K562 (cell line): ENCODE measurements around the gene PEDS1. TPM values are rescaled to one million over a fixed set of nuclear protein-coding genes. Genes with fewer than 3 reads are reported as not detected.

Experiments used
- ATF7 ChIP-seq: fragments of 450-650 bp; IDR thresholded peaks from 2 replicates; pipeline ENCODE4 v1.7.1; 2014; ENCODE audit warnings: mild to moderate bottlenecking, moderate library complexity
- BRD9 ChIP-seq: fragments of 450-650 bp; IDR thresholded peaks from 2 replicates; pipeline ENCODE4 v1.6.1; 2018; ENCODE audit warnings: low read depth; ENCODE audit not compliant: partially characterized antibody
- CC2D1A ChIP-seq: fragments of 450-650 bp; IDR thresholded peaks from 2 replicates; pipeline ENCODE4 v1.6.1; 2017; ENCODE audit warnings: mild to moderate bottlenecking
- CREM ChIP-seq: IDR thresholded peaks from 2 replicates; pipeline ENCODE4 v1.6.1; 2014; ENCODE audit warnings: antibody characterized with exemption, low read depth
- EHMT2 ChIP-seq: fragments of 450-650 bp; IDR thresholded peaks from 2 replicates; pipeline ENCODE4 v1.6.1; 2018; ENCODE audit warnings: antibody characterized with exemption
- HIVEP1 ChIP-seq: fragments of 250-450 bp; sonication (Bioruptor Pico); IDR thresholded peaks from 2 replicates; pipeline ENCODE4 v1.4.0; 2020; ENCODE audit warnings: mild to moderate bottlenecking
- HNRNPL ChIP-seq: fragments of 200-400 bp; formaldehyde crosslinking; IDR thresholded peaks from 2 replicates; pipeline ENCODE4 v1.6.1; 2017; ENCODE audit warnings: low read depth, mild to moderate bottlenecking, low read length
- HNRNPLL ChIP-seq: fragments of 200-400 bp; formaldehyde crosslinking; IDR thresholded peaks from 2 replicates; pipeline ENCODE4 v1.6.1; 2017; ENCODE audit warnings: low read length, low read depth, mild to moderate bottlenecking; ENCODE audit not compliant: poor library complexity, severe bottlenecking
- KDM1A ChIP-seq, 2 experiments: fragments of 450-650 bp; IDR thresholded peaks; 2 replicates each; pipeline ENCODE4 v1.6.1; 2016; ENCODE audit warnings: mild to moderate bottlenecking in 2 of 2
- NCOA4 ChIP-seq: fragments of 450-650 bp; IDR thresholded peaks from 2 replicates; pipeline ENCODE4 v1.6.1; 2018; ENCODE audit warnings: mild to moderate bottlenecking; ENCODE audit not compliant: partially characterized antibody
- NELFE ChIP-seq: IDR thresholded peaks from 2 replicates; pipeline ENCODE4 v1.6.1; 2011; ENCODE audit warnings: mild to moderate bottlenecking; ENCODE audit not compliant: insufficient read depth, insufficient read length
- NFE2L1 ChIP-seq: fragments of 450-650 bp; IDR thresholded peaks from 2 replicates; pipeline ENCODE4 v1.6.1; 2016; ENCODE audit warnings: missing genetic modification characterization, low read depth, mild to moderate bottlenecking, missing compliant biosample characterization, moderate library complexity, borderline replicate concordance
- NR2F6 ChIP-seq: fragments of 450-650 bp; formaldehyde crosslinking; IDR thresholded peaks from 2 replicates; pipeline ENCODE4 v1.4.0; 2020; ENCODE audit warnings: mild to moderate bottlenecking
- NUFIP1 ChIP-seq: fragments of 450-650 bp; IDR thresholded peaks from 2 replicates; pipeline ENCODE4 v1.6.1; 2018; ENCODE audit not compliant: partially characterized antibody
- POLR2G ChIP-seq: fragments of 200-400 bp; formaldehyde crosslinking; IDR thresholded peaks from 2 replicates; pipeline ENCODE4 v1.6.1; 2017; ENCODE audit warnings: low read depth, mild to moderate bottlenecking, antibody characterized with exemption, low read length, moderate library complexity
- PYGO2 ChIP-seq: fragments of 450-650 bp; IDR thresholded peaks from 2 replicates; pipeline ENCODE4 v1.6.1; 2016; ENCODE audit warnings: mild to moderate bottlenecking, missing genetic modification characterization, moderate library complexity, missing compliant biosample characterization
- RBM14 ChIP-seq: fragments of 200-400 bp; formaldehyde crosslinking; IDR thresholded peaks from 2 replicates; pipeline ENCODE4 v1.6.1; 2018; ENCODE audit warnings: low read depth, mild to moderate bottlenecking, low read length, moderate library complexity, borderline replicate concordance; ENCODE audit not compliant: insufficient read depth
- RBM22 ChIP-seq: fragments of 200-400 bp; formaldehyde crosslinking; IDR thresholded peaks from 2 replicates; pipeline ENCODE4 v1.6.1; 2018; ENCODE audit warnings: low read length, low read depth; ENCODE audit not compliant: poor library complexity, severe bottlenecking
- ZC3H8 ChIP-seq: fragments of 450-650 bp; IDR thresholded peaks from 2 replicates; pipeline ENCODE4 v1.6.1; 2017
- ZNF124 ChIP-seq: sonication (generic); formaldehyde crosslinking; IDR thresholded peaks from 2 replicates; pipeline ENCODE4 v1.8.1; 2022; ENCODE audit warnings: missing genetic modification reagents
- ZNF311 ChIP-seq: fragments of 250-450 bp; sonication (Bioruptor Pico); IDR thresholded peaks from 2 replicates; pipeline ENCODE4 v1.4.0; 2020; ENCODE audit warnings: mild to moderate bottlenecking, moderate library complexity
- polyA plus RNA-seq, 8 experiments: library from polyadenylated mRNA; depleted of rRNA in 4 of 8; stranded (reverse) in 5 of 8; unstranded in 3 of 8; fragments of >200 nt; fragmentation: Nextera tagmentation in 2 of 8; fragmentation: Illumina TruSeq in 1 of 8; extraction: Ambion mirVana in 2 of 8; extraction: Trizol in 1 of 8; gene quantifications; 2 replicates each; pipeline versions ENCODE4 v1.2.1 to v1.2.3, GENCODE V29; 2011 to 2014; ENCODE audit warnings: inconsistent platforms in 1 of 8, missing spikeins in 1 of 8
- total RNA-seq, 7 experiments: library from RNA; depleted of rRNA in 6 of 7; stranded (reverse); fragments of >200 nt in 6 of 7; fragmentation: Illumina TruSeq in 2 of 7; extraction: Trizol in 2 of 7; gene quantifications; 2 replicates each; pipeline versions ENCODE4 v1.2.1 to v1.2.3, GENCODE V29; 2011 to 2021; ENCODE audit warnings: low replicate concordance in 1 of 7
- TF ChIP-seq, protein P1 (sequence below): fragments of 450-650 bp; IDR thresholded peaks from one replicate; pipeline ENCODE4 v1.6.1; 2018; ENCODE audit warnings: mild to moderate bottlenecking, moderate library complexity; ENCODE audit not compliant: partially characterized antibody
- TF ChIP-seq, protein P2 (sequence below): fragments of 450-650 bp; formaldehyde crosslinking; IDR thresholded peaks from 2 replicates; pipeline ENCODE4 v1.4.0; 2020; ENCODE audit warnings: mild to moderate bottlenecking
- TF ChIP-seq, protein P3 (sequence below): fragments of 450-650 bp; IDR thresholded peaks from 2 replicates; pipeline ENCODE4 v1.6.1; 2017; ENCODE audit warnings: mild to moderate bottlenecking, moderate library complexity
- TF ChIP-seq, protein P4 (sequence below): fragments of 450-650 bp; formaldehyde crosslinking; IDR thresholded peaks from 2 replicates; pipeline ENCODE4 v1.4.0; 2020; ENCODE audit warnings: mild to moderate bottlenecking, moderate library complexity

The PEDS1 gene
- total and polyA plus RNA-seq, 9 of the 15 experiments (the other 6 are each of a cell fraction or from before 2014, with no cell fraction given) = 2.9 to 38.5 (median 24.2) TPM

DNA sequence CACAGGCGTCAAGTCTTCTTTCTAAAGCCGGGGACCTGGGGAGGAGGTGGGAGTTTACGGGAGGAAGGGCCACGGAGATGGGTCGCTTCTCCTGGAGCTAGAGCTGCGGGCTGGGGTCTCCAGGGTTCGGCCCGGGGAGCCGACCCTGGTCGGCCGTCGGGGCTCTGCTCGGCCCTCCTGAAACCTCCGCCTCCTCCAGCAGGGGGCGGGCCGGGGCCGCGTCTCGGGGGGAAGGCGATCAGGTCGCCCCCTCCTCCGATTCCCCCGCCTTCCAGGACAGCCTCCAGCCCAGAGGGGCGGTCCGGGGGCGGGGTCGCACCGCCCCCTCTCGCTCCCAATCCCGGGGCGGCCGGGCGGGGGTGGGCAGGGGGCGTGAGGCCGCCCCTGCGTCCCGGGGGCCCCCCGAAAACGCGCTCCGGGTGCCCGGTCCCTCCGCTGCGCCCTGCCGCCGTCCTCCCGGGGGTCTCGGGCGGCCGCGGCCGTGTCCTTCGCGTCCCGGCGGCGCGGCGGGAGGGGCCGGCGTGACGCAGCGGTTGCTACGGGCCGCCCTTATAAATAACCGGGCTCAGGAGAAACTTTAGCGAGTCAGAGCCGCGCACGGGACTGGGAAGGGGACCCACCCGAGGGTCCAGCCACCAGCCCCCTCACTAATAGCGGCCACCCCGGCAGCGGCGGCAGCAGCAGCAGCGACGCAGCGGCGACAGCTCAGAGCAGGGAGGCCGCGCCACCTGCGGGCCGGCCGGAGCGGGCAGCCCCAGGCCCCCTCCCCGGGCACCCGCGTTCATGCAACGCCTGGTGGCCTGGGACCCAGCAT is 36.9 kb upstream of the PEDS1 start, which contains the start of gene CEBPB (continued):
- TF ChIP-seq NR2F6 (no peak), HIVEP1 (CRISPR knock-in tag) (0 out of 2 replicates have a peak, but pooled peaks have one; percentile 28), NELFE (peak; percentile 57), ATF7 (peak; percentile 80), KDM1A (IDR thresholded peaks at IDR 0.05) (no peak), EHMT2 (no peak), ZNF124 (CRISPR knock-in tag) (no peak), POLR2G (peak; percentile 97), CC2D1A (peak; percentile 39; the same call in 1 of the 2 replicates), BRD9 (no peak), RBM22 (peak; percentile 99), CREM (peak; percentile 59; the same call in 1 of the 2 replicates), NUFIP1 (no peak), PYGO2 (tag) (no peak), HNRNPLL (peak; percentile 72), NFE2L1 (no peak), ZC3H8 (no peak), RBM14 (0 out of 2 replicates have a peak, but pooled peaks have one; percentile 84), HNRNPL (peak; percentile 84), NCOA4 (no peak), ZNF311 (no peak)
- TF ChIP-seq, protein P1, sequence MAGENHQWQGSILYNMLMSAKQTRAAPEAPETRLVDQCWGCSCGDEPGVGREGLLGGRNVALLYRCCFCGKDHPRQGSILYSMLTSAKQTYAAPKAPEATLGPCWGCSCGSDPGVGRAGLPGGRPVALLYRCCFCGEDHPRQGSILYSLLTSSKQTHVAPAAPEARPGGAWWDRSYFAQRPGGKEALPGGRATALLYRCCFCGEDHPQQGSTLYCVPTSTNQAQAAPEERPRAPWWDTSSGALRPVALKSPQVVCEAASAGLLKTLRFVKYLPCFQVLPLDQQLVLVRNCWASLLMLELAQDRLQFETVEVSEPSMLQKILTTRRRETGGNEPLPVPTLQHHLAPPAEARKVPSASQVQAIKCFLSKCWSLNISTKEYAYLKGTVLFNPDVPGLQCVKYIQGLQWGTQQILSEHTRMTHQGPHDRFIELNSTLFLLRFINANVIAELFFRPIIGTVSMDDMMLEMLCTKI = no peak
- TF ChIP-seq, protein P2, sequence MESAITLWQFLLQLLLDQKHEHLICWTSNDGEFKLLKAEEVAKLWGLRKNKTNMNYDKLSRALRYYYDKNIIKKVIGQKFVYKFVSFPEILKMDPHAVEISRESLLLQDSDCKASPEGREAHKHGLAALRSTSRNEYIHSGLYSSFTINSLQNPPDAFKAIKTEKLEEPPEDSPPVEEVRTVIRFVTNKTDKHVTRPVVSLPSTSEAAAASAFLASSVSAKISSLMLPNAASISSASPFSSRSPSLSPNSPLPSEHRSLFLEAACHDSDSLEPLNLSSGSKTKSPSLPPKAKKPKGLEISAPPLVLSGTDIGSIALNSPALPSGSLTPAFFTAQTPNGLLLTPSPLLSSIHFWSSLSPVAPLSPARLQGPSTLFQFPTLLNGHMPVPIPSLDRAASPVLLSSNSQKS (CRISPR knock-in tag) = no peak
- TF ChIP-seq, protein P3, sequence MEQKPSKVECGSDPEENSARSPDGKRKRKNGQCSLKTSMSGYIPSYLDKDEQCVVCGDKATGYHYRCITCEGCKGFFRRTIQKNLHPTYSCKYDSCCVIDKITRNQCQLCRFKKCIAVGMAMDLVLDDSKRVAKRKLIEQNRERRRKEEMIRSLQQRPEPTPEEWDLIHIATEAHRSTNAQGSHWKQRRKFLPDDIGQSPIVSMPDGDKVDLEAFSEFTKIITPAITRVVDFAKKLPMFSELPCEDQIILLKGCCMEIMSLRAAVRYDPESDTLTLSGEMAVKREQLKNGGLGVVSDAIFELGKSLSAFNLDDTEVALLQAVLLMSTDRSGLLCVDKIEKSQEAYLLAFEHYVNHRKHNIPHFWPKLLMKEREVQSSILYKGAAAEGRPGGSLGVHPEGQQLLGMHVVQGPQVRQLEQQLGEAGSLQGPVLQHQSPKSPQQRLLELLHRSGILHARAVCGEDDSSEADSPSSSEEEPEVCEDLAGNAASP = no peak
- TF ChIP-seq, protein P4, sequence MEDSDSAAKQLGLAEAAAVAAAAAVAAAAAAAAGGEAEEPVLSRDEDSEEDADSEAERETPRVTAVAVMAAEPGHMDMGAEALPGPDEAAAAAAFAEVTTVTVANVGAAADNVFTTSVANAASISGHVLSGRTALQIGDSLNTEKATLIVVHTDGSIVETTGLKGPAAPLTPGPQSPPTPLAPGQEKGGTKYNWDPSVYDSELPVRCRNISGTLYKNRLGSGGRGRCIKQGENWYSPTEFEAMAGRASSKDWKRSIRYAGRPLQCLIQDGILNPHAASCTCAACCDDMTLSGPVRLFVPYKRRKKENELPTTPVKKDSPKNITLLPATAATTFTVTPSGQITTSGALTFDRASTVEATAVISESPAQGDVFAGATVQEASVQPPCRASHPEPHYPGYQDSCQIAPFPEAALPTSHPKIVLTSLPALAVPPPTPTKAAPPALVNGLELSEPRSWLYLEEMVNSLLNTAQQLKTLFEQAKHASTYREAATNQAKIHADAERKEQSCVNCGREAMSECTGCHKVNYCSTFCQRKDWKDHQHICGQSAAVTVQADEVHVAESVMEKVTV (CRISPR knock-in tag) = peak; percentile 80
